Osteoblast (primary cell): ENCODE data around the gene PNKD. TPM values are rescaled to one million over a fixed set of nuclear protein-coding genes. Genes with fewer than 3 reads are reported as not detected.

Experiments used
- DNase-seq: peaks from one replicate; pipeline ENCODE4 v3.0.0; 2011; ENCODE audit warnings: low spot score, mixed read lengths; ENCODE audit not compliant: insufficient read length; ENCODE audit errors: missing footprints
- H2AFZ ChIP-seq: 2 replicates; pipeline ENCODE4 v1.6.0; 2011; ENCODE audit warnings: mild to moderate bottlenecking, low read length
- H3K27ac ChIP-seq: 2 replicates; pipeline ENCODE4 v1.5.1; 2011; ENCODE audit warnings: mild to moderate bottlenecking, low read depth, low read length, moderate library complexity
- H3K27me3 ChIP-seq: 2 replicates; pipeline ENCODE4 v1.6.0; 2012; ENCODE audit warnings: mild to moderate bottlenecking, control low read depth, inconsistent platforms, low read length, moderate library complexity; ENCODE audit not compliant: insufficient read depth
- H3K36me3 ChIP-seq: 2 replicates; pipeline ENCODE4 v1.5.1; 2011; ENCODE audit warnings: mild to moderate bottlenecking, low read length, control low read depth, moderate library complexity; ENCODE audit not compliant: insufficient read depth
- H3K4me1 ChIP-seq: 2 replicates; pipeline ENCODE4 v1.5.1; 2011; ENCODE audit warnings: mild to moderate bottlenecking, low read length, control low read depth, moderate library complexity; ENCODE audit not compliant: insufficient read depth
- H3K4me2 ChIP-seq: 2 replicates; pipeline ENCODE4 v1.6.0; 2011; ENCODE audit warnings: mild to moderate bottlenecking, low read length; ENCODE audit not compliant: insufficient read depth
- H3K4me3 ChIP-seq: fragments of 200-600 bp; sonication (generic); 3 replicates; pipeline ENCODE4 v1.5.1; 2012; ENCODE audit warnings: mild to moderate bottlenecking, low read length, inconsistent platforms; ENCODE audit not compliant: insufficient read depth
- H3K79me2 ChIP-seq: 2 replicates; pipeline ENCODE4 v1.6.0; 2012; ENCODE audit warnings: mild to moderate bottlenecking, low read length, control low read depth, inconsistent platforms; ENCODE audit not compliant: insufficient read depth
- H3K9me3 ChIP-seq: 2 replicates; pipeline ENCODE4 v1.5.1; 2011; ENCODE audit warnings: low read depth, low read length, control low read depth
- H4K20me1 ChIP-seq: 2 replicates; pipeline ENCODE4 v1.6.0; 2012; ENCODE audit warnings: mild to moderate bottlenecking, low read length, control low read depth; ENCODE audit not compliant: insufficient read depth
- total RNA-seq: library from RNA; depleted of rRNA; stranded (reverse); fragments of >200 nt; gene quantifications from 2 replicates; pipeline ENCODE4 v1.2.3, GENCODE V29; 2012
- TF ChIP-seq, protein P1 (sequence below): IDR thresholded peaks from 2 replicates; pipeline ENCODE4 v1.5.1; 2011; ENCODE audit warnings: mild to moderate bottlenecking, low read depth, low read length, moderate library complexity; ENCODE audit errors: extremely low read depth

Gene PNKD
- total RNA-seq, 1 donor: 23.2 TPM

GRCh38 chr2:218317303-218317630 lies 46.9 kb downstream of the PNKD start:
- Histone ChIP-seq H3K4me3 (no peak overlapping the region), H3K9me3 (no peaks in the 10 kb centered on the region), H3K27ac (no peak overlapping the region), H3K4me1 (peaks cover 1% of the 10 kb centered on the region), H4K20me1 (no peaks in the 10 kb centered on the region), H3K36me3 (no peaks in the 10 kb centered on the region), H3K79me2 (no peaks in the 10 kb centered on the region), H3K4me2 (no peak overlapping the region), H2AFZ (no peak overlapping the region), H3K27me3 (no peaks in the 10 kb centered on the region)
- TF ChIP-seq, protein P1, sequence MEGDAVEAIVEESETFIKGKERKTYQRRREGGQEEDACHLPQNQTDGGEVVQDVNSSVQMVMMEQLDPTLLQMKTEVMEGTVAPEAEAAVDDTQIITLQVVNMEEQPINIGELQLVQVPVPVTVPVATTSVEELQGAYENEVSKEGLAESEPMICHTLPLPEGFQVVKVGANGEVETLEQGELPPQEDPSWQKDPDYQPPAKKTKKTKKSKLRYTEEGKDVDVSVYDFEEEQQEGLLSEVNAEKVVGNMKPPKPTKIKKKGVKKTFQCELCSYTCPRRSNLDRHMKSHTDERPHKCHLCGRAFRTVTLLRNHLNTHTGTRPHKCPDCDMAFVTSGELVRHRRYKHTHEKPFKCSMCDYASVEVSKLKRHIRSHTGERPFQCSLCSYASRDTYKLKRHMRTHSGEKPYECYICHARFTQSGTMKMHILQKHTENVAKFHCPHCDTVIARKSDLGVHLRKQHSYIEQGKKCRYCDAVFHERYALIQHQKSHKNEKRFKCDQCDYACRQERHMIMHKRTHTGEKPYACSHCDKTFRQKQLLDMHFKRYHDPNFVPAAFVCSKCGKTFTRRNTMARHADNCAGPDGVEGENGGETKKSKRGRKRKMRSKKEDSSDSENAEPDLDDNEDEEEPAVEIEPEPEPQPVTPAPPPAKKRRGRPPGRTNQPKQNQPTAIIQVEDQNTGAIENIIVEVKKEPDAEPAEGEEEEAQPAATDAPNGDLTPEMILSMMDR: no peak
- DNase-seq: no peak

DNA sequence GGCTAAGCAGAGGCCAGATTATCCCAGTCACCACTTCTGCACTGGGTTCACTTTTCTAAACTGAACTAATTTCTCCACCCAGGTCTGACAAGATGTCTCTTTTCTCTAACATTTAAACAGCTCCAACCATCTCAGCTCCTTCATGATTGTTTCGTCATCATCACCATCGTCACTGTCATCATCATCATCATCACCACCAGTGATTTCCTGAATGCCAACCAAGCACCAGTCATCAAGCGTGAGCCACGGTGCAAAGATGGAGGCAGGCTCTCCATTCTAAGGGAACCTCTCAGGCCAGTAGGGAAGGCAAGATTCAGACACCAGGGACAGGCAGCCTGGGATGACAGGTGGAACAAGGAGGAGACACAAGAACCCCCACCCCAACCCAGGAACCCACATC lies 47.5 kb downstream of the PNKD start:
- Histone ChIP-seq H3K4me3 (no peak overlapping the region), H2AFZ (no peak overlapping the region), H3K4me1 (peaks cover 7% of the 10 kb centered on the region), H3K4me2 (no peak overlapping the region), H3K79me2 (no peaks in the 10 kb centered on the region), H3K9me3 (no peaks in the 10 kb centered on the region), H3K36me3 (no peaks in the 10 kb centered on the region), H4K20me1 (no peaks in the 10 kb centered on the region), H3K27ac (no peak overlapping the region), H3K27me3 (no peaks in the 10 kb centered on the region)
- TF ChIP-seq, protein P1: no peak
- no peak for DNase-seq

DNA sequence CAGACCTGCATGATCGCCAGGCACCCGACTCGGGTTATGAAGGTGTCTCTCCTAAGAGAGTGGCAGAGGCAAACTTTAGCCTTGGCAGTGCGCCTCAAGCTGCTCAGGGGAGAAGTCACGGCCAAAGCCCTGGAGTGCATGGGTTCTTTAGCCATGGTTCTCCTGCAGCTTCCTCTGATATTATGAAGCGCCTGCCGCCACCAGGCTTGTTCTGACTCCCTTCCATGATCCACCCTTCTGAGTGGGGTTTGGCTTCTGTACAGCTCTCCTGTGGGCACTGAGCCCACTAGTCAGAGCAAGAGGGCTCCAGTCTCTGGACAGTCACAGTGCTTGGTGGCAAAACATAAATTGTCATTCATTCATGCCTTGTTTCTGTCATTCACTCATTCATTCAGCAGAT lies 47.9 kb downstream of the PNKD start:
- H3K9me3 ChIP-seq: no peaks in the 10 kb centered on the region
- no peak overlapping the region for H2AFZ ChIP-seq
- H3K27ac ChIP-seq: no peak overlapping the region
- no peaks in the 10 kb centered on the region for H3K27me3 ChIP-seq
- H3K79me2 ChIP-seq: no peaks in the 10 kb centered on the region
- TF ChIP-seq, protein P1: no peak
- DNase-seq: no peak
- no peaks in the 10 kb centered on the region for H4K20me1 ChIP-seq
- H3K36me3 ChIP-seq: no peaks in the 10 kb centered on the region
- H3K4me1 ChIP-seq: peaks cover 7% of the 10 kb centered on the region
- no peak overlapping the region for H3K4me3 ChIP-seq
- no peak overlapping the region for H3K4me2 ChIP-seq

DNA sequence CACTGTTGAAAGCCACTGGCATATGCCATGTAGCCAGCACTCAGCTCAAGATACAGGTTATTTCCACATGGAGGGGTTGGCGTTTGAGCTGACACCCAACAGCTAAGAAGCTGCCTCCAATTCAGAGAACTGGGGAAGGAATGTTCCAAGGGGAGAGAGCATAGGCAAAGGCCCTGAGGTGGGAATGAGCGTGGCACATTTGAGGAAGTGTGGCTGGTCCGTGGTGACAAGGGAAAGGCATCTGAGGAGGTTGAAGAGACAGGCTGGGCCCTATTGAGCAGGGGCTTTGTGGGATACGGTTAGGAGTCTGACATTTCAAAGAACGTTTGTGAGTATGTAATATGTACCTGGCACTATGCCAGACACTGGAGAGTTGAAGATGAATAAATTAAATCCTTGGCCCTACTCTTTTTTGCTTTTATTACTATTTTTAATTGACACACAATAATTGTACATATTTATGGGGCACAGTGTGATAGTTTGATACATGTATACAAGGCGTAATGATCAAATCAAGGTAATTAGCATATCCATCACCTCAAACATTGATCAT lies 49.6 kb downstream of the PNKD start:
- H3K4me3 ChIP-seq: no peak overlapping the region
- H4K20me1 ChIP-seq: no peaks in the 10 kb centered on the region
- no peaks in the 10 kb centered on the region for H3K79me2 ChIP-seq
- DNase-seq: no peak
- H3K36me3 ChIP-seq: no peaks in the 10 kb centered on the region
- TF ChIP-seq, protein P1: no peak
- no peaks in the 10 kb centered on the region for H3K9me3 ChIP-seq
- H2AFZ ChIP-seq: no peak overlapping the region
- peaks cover 18% of the 10 kb centered on the region for H3K4me1 ChIP-seq
- H3K27ac ChIP-seq: no peak overlapping the region
- H3K27me3 ChIP-seq: no peaks in the 10 kb centered on the region
- no peak overlapping the region for H3K4me2 ChIP-seq
